ENCODE results near the gene KIF4B.

Gene KIF4B

DNA sequence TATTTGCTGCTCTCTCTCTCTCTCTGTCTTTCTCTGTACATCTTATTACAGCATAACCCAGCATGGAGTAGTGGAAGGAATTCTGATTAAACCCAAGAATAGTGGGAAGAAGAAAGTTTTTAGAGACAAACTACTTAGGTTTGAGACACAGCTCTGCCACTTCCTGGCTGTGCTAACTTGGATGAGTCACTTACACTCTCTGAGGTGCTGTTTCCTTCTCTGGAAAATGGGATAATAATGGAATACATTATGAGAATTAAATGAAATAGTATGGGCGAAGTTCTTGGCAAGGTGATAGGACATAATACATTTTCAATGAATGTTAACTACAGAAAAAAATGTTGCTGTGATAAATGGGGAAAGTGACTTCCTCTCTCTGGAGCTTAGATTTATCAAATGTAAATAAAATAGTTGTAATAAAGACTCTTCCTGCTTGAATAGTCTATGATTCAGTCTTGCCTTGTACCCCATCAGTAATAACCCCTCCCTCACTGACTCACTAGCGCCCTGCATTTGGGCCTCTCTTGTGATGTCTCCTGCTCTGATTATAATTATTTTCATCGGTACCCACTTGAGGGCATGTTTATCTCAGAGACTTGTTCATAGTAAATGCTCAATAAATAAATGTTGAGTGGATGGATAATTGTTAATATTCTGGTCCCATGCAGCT is 27.6 kb downstream of the KIF4B start:
- H3K4me3 ChIP-seq (replicated peaks; ENCODE audit: low read depth, low read length): no peak overlapping the region
- TF ChIP-seq CTCF (IDR thresholded peaks at IDR 0.05; ENCODE audit: low read depth, low read length, missing control alignments): no peak
- DNase-seq (ENCODE audit: extremely low read depth, low read depth): no peak

DNA sequence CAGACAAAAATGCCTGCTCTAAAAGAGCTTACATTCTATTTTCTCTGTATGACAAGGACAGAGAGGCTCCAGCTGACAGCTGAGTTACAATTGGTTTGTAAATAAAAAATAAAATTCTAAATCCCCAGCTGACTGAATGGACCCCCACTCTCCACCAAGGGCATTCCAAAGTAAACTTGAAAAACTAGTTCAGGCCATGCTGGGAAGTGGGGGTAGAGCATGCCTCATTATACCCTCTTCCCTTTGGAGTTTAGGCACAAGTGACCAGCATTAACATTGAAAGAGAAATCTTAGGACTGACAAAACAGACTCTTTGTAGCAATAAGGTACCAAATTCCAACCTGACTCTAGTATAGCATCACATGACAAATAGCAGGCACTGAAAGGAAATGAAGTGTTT is 31.0 kb downstream of the KIF4B start:
- TF ChIP-seq CTCF (IDR thresholded peaks at IDR 0.05; ENCODE audit: low read depth, low read length, missing control alignments): no peak
- DNase-seq (ENCODE audit: extremely low read depth, low read depth): no peak

DNA sequence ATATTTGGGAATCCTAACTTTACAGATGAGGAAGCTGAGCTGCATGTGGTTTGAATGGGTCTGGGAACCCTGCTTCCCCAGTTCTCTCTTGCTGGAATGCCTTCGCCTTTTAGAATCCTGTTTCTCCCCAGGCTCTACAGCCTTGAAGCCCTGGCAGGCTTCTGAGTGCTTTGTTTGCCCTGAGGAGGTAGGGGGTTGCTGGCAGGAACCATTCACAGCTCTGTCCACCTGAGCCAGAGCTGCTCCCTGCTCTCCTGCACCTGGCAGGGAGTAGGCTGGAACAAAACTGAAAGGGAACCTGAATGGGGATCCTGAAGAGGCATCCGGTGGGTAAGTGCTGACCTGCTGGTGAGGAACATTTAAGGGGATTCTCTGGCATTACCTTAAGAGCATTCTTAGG is 33.0 kb downstream of the KIF4B start:
- no peak for DNase-seq (ENCODE audit: extremely low read depth, low read depth)
- TF ChIP-seq CTCF (IDR thresholded peaks at IDR 0.05; ENCODE audit: low read depth, low read length, missing control alignments): no peak
- H3K4me3 ChIP-seq (replicated peaks; ENCODE audit: low read depth, low read length): no peak overlapping the region

More for the DNA sequence above, 31.0 kb downstream of the KIF4B start:
- no peak overlapping the region for H3K4me3 ChIP-seq (replicated peaks; ENCODE audit: low read depth, low read length)

GRCh38 chr5:155047818-155048217 is 34.3 kb downstream of the KIF4B start:
- DNase-seq (ENCODE audit: extremely low read depth, low read depth): no peak
- no peak for TF ChIP-seq CTCF (IDR thresholded peaks at IDR 0.05; ENCODE audit: low read depth, low read length, missing control alignments)
- H3K4me3 ChIP-seq (replicated peaks; ENCODE audit: low read depth, low read length): no peak overlapping the region

DNA sequence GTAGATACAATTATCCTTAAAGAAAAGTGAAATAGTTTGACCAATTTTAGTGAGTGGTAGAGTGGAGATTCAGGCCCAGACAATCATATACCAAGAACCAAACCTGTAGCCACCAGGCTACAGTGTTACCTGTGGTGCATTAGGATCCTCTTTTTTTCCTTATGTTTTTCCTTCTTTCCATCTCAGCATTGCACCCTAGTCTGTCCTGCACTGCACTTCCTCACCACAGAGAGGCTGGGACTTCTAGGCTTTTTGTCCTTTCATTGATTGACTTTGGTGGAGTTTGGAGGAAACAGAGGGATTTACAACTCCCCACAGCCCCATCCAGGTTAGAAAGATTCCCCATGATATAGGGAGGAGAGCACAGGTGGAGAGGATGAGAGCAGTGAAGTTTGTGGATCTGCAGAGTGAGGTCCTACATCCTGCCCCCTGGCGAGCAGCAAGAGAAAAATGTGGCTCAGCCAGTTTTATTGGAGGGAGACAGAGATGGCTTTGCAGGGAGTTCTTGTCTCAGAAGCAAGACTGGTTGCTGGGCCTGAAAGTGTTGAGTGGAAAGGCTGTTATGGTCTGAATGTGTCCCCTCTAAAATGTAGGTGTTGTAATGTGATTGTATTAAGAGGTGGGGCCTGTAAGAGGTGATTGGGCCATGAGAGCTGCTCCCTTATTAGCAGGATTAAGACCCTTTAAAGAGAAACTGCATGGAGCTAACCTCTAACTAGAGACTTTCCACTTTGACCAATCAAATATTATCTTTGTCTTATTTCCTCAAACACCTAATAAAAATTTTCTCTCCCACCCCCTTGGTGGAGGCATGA is 36.2 kb downstream of the KIF4B start:
- no peak overlapping the region for H3K4me3 ChIP-seq (replicated peaks; ENCODE audit: low read depth, low read length)
- DNase-seq (ENCODE audit: extremely low read depth, low read depth): no peak
- peak; percentile 42 for TF ChIP-seq CTCF (IDR thresholded peaks at IDR 0.05; ENCODE audit: low read depth, low read length, missing control alignments)

- DNase-seq (ENCODE audit: extremely low read depth, low read depth): no peak
- TF ChIP-seq CTCF (IDR thresholded peaks at IDR 0.05; ENCODE audit: low read depth, low read length, missing control alignments): no peak
- H3K4me3 ChIP-seq (replicated peaks; ENCODE audit: low read depth, low read length): no peak overlapping the region
Observed at GRCh38 chr5:155050384-155051019, 36.9 kb downstream of the KIF4B start.
